Sigmoid colon (tissue), 7 donors: ENCODE results near the gene MRPL27. TPM values are rescaled to one million over a fixed set of nuclear protein-coding genes. Genes with fewer than 3 reads are reported as not detected.

Experiments used
- DNase-seq: peaks from one replicate; pipeline ENCODE4 v3.0.0-alpha.2; 2019
- H3K27ac ChIP-seq, 4 donors: fragments of 200-600 bp; sonication (generic); one replicate each; pipeline ENCODE4 v1.5.1; 2016 to 2019; ENCODE audit warnings: mild to moderate bottlenecking in 1 of 4
- H3K27me3 ChIP-seq, 3 donors: fragments of 200-600 bp; sonication (generic); one replicate each; pipeline ENCODE4 v1.5.1; 2019; ENCODE audit warnings: mild to moderate bottlenecking in 1 of 3
- H3K36me3 ChIP-seq, 4 donors: fragments of 200-600 bp; sonication (generic); one replicate each; pipeline ENCODE4 v1.5.1; 2016 to 2019
- H3K4me1 ChIP-seq, 4 donors: fragments of 200-600 bp; sonication (generic); one replicate each; pipeline ENCODE4 v1.5.1; 2017 to 2019
- H3K4me3 ChIP-seq, 4 donors: fragments of 200-600 bp; sonication (generic); one replicate each; pipeline ENCODE4 v1.5.1; 2017 to 2019; ENCODE audit warnings: mild to moderate bottlenecking in 2 of 4, moderate library complexity in 1 of 4
- H3K9me3 ChIP-seq, 4 donors: fragments of 200-600 bp in 3 of 4; sonication (generic) in 3 of 4; one replicate each; pipeline versions ENCODE4 v1.5.1 to v1.6.1; 2013 to 2019
- EP300 ChIP-seq, 4 donors: sonication (generic); formaldehyde crosslinking; IDR thresholded peaks; one replicate each; pipeline ENCODE4 v1.6.1; 2017; ENCODE audit warnings: antibody characterized with exemption in 4 of 4
- POLR2A ChIP-seq, 2 donors: fragments of 450-650 bp; IDR thresholded peaks; one replicate each; pipeline ENCODE4 v1.6.1; 2016; ENCODE audit warnings: antibody characterized with exemption in 2 of 2, mild to moderate bottlenecking in 2 of 2, moderate library complexity in 2 of 2
- POLR2AphosphoS5 ChIP-seq, 4 donors: sonication (generic); formaldehyde crosslinking; IDR thresholded peaks; one replicate each; pipeline ENCODE4 v1.6.1; 2017; ENCODE audit warnings: antibody characterized with exemption in 4 of 4
- WGBS, 2 donors: extraction: QIAGEN DNeasy Blood & Tissue Kit; methylation state at CpG; one replicate each; pipeline ENCODE4 v1.1.7; 2013; 5-methylcytosine and 5-hydroxymethylcytosine counted together
- intact Hi-C: fragments of 100-400 bp; cut with DNase I; formaldehyde crosslinking; loops from one replicate; pipeline ENCODE4 v1.15.1; 2023
- polyA plus RNA-seq, 3 donors: library from polyadenylated mRNA; stranded (reverse); fragments of 200-250 nt; gene quantifications; one replicate each; pipeline ENCODE4 v1.2.3, GENCODE V29; 2013
- total RNA-seq, 4 donors: library from RNA; depleted of rRNA; stranded (reverse); fragments of >200 nt; gene quantifications; one replicate each; pipeline ENCODE4 v1.1.0, GENCODE V29; 2016
- TF ChIP-seq, protein P1 (sequence below), 4 experiments: fragments of 450-650 bp in 3 of 4; fragments of 200-600 bp in 1 of 4; IDR thresholded peaks; one replicate each; pipeline ENCODE4 v1.5.1; 2016 to 2019; ENCODE audit warnings: antibody characterized with exemption in 4 of 4, mild to moderate bottlenecking in 3 of 4, moderate library complexity in 2 of 4
- donor health status: healthy with polysubstance abuse.
- donor health status: Bipolar disorder and iron deficiency.
- donor health status: healthy.

The MRPL27 gene
- total and polyA plus RNA-seq, 7 donors = 64.0 to 234 (median 94.6) TPM

DNA sequence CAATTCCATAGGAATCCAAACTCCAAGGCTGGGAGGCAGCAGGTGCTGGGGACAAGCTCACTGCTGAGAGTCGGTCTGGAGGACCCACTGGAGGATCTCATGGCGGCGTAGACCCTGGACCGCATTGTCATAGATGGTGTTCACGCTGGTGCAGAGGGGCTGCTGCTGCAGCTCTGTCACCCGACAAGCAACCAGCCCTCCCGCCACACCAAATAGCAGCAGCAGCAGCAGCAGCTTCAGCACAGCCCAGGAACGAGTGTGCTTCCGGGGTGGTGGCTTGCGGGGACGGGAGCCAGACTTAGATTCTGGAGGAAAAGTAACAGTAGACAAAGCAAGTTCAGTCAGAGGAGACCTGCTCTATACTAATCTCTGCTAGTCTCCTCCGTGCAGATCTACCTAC is 9.9 kb upstream of the MRPL27 start:
- DNase-seq = no peak
- WGBS, 2 donors = 94% methylated on average over 12 of the region's 12 CpGs
- H3K9me3 ChIP-seq = no peaks in the 10 kb centered on the region
- H3K4me3 ChIP-seq = no peak overlapping the region
- no peak for TF ChIP-seq POLR2A (IDR thresholded peaks at IDR 0.05)
- no peak for TF ChIP-seq POLR2AphosphoS5 (IDR thresholded peaks at IDR 0.05)
- TF ChIP-seq, protein P1, sequence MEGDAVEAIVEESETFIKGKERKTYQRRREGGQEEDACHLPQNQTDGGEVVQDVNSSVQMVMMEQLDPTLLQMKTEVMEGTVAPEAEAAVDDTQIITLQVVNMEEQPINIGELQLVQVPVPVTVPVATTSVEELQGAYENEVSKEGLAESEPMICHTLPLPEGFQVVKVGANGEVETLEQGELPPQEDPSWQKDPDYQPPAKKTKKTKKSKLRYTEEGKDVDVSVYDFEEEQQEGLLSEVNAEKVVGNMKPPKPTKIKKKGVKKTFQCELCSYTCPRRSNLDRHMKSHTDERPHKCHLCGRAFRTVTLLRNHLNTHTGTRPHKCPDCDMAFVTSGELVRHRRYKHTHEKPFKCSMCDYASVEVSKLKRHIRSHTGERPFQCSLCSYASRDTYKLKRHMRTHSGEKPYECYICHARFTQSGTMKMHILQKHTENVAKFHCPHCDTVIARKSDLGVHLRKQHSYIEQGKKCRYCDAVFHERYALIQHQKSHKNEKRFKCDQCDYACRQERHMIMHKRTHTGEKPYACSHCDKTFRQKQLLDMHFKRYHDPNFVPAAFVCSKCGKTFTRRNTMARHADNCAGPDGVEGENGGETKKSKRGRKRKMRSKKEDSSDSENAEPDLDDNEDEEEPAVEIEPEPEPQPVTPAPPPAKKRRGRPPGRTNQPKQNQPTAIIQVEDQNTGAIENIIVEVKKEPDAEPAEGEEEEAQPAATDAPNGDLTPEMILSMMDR (IDR thresholded peaks at IDR 0.05) = no peak
- TF ChIP-seq EP300 (IDR thresholded peaks at IDR 0.05) = no peak
- H3K27me3 ChIP-seq = no peaks in the 10 kb centered on the region
- intact Hi-C loops = no loop called here
- H3K36me3 ChIP-seq = peaks cover 17 to 75% (median 58%) of the 10 kb centered on the region in 4 donors
- no peaks in the 10 kb centered on the region for H3K4me1 ChIP-seq
- H3K27ac ChIP-seq = no peak overlapping the region

DNA sequence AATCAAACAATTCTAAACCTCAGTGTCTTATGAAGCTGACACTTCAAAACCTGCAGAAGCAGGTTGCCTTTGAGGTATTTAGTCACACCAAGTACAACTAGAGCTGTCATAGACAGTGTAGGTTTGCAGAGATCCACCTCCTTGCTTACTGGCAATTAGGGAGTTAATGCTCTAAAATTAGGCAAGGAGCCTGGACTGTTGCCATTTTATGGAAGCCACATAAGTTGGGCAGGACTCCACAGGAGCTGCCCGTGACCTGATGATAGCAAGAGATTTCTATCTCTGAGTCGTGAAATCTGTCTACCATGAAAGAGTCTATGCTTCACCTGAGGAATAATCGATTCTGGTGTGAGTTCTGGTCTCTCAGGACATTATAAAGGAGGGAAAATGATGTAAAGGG is 8.9 kb upstream of the MRPL27 start:
- intact Hi-C loops = no loop called here
- H3K9me3 ChIP-seq = no peaks in the 10 kb centered on the region
- DNase-seq = no peak
- no peaks in the 10 kb centered on the region for H3K27me3 ChIP-seq
- peaks cover 17 to 65% (median 48%) of the 10 kb centered on the region in 4 donors for H3K36me3 ChIP-seq
- H3K4me3 ChIP-seq = no peak overlapping the region
- H3K27ac ChIP-seq = no peak overlapping the region
- WGBS, 2 donors = 55 to 72% methylated on average over 3 of the region's 3 CpGs
- TF ChIP-seq POLR2A (IDR thresholded peaks at IDR 0.05) = no peak
- no peak for TF ChIP-seq POLR2AphosphoS5 (IDR thresholded peaks at IDR 0.05)
- no peaks in the 10 kb centered on the region for H3K4me1 ChIP-seq

DNA sequence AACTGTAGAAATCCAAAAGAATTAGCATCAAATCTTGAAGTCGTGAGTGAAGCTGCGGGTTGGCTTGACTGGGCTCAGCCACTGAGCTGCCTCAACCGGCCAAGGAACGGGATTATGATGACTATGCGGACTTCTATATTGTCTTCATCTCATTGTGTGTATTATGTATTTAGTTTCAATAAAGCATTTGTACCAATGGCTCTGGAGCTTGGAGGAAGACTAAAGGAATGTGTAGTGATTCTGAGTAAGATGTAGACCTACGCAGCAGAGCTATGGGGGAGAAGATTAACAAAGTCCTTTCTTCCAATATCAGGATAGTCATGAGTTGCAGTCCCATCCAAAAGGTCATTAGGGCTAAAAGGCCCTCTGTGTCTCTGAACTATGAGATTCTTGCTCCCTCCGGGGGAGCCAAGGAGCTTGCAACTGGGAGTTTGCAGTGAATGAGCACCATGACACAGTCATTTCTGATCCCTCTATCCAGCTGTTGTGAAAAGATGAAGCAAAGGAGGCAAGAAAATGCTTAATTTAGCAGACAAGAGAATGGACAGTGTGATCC is 8.4 kb upstream of the MRPL27 start:
- no peaks in the 10 kb centered on the region for H3K27me3 ChIP-seq
- no peak overlapping the region for H3K4me3 ChIP-seq
- WGBS, 2 donors = 91 to 94% methylated on average over 7 of the region's 7 CpGs
- no peak for DNase-seq
- H3K4me1 ChIP-seq = no peaks in the 10 kb centered on the region
- intact Hi-C loops = no loop called here
- no peak overlapping the region for H3K27ac ChIP-seq
- peaks cover 17 to 59% (median 42%) of the 10 kb centered on the region in 4 donors for H3K36me3 ChIP-seq
- no peak for TF ChIP-seq POLR2A (IDR thresholded peaks at IDR 0.05)
- TF ChIP-seq EP300 (IDR thresholded peaks at IDR 0.05) = no peak
- TF ChIP-seq, protein P1 (IDR thresholded peaks at IDR 0.05) = no peak
- no peak for TF ChIP-seq POLR2AphosphoS5 (IDR thresholded peaks at IDR 0.05)
- no peaks in the 10 kb centered on the region for H3K9me3 ChIP-seq

DNA sequence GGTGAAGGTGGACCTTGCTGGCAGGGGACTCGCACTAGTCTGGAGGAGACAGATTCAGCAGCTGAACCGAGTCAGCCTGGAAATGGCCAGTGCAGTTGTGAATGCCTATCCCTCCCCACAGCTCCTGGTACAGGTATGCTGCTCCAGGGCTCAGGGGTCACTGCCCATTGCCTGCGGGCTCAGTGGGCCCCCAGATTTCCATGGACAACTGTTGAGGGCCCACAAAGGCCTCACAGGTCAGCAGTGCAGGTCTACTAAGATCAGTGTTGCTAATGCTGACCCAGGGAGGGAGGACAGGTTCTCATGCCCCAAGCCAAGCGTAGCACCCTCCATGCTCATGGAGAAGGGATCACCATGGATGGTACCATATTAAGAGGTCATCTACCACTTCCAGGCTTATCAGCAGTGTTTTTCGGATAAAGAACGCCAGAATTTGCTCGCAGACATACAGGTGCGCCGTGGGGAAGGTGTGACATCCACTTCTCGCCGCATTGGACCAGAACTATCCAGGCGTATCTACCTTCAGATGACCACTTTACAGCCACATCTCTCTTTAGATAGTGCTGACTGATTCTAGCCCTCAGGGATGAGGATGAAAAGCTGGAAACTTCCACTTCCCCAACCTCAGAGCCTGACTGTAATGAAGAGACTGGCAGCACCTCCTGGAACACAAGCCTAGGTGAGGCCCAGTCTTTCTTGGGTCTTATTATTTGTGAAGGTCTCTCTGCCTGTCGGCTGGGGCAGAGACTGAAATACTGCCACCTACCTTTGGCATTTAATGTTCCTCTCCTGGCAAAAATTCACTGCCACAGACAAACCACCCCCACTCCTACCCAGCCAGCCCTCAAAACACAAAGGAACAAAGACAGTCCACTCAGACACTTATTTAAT is 7.6 kb upstream of the MRPL27 start:
- no peaks in the 10 kb centered on the region for H3K9me3 ChIP-seq
- H3K27ac ChIP-seq = no peak overlapping the region
- DNase-seq = no peak
- no peaks in the 10 kb centered on the region for H3K27me3 ChIP-seq
- peaks cover 17 to 52% (median 36%) of the 10 kb centered on the region in 4 donors for H3K36me3 ChIP-seq
- no peaks in the 10 kb centered on the region for H3K4me1 ChIP-seq
- intact Hi-C loops = no loop called here
- WGBS, 2 donors = 91 to 93% methylated on average over 13 of the region's 13 CpGs
- no peak overlapping the region for H3K4me3 ChIP-seq
- no peak for TF ChIP-seq EP300 (IDR thresholded peaks at IDR 0.05)
- TF ChIP-seq POLR2A (IDR thresholded peaks at IDR 0.05) = no peak
- TF ChIP-seq, protein P1 (IDR thresholded peaks at IDR 0.05) = no peak
- TF ChIP-seq POLR2AphosphoS5 (IDR thresholded peaks at IDR 0.05) = no peak

DNA sequence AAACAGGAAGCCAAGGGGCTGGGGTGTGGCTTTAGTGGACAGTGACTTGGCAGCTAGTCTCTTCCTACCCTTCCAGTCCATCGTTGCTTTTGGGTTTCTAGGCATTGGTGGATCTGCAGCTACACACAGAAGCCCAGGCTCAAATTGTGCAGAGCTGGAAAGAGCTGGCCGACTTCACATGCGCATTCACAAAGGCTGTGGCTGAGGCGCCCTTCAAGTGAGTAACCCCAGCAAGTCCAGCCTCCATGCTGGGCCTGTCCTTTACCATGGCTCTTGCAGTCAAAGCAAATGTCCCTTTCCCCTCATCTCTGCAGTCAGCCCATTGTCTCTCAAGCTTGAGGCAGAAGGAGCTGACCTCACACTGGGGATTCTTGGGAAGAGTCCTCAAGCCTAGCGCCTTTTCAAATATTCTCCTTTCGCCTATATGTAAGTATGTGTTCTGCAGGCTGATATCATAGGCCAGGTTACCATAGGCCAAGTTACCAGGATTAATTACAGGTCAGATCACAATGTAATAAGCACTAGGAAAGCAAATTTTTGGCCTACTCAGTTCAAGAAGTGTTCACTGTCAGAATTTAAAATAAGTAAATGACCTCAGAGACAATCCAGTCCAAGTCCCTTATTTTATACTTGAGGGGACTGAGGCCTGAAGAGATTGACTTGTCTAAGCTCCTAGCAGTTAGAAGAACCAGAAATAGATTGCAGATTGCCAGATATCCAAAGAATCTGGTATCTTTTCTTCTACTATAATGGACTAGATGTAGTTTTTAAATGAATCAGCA is 6.6 kb upstream of the MRPL27 start:
- Histone ChIP-seq H3K27ac (no peak overlapping the region), H3K9me3 (no peaks in the 10 kb centered on the region), H3K27me3 (no peaks in the 10 kb centered on the region), H3K36me3 (peaks cover 17 to 41% (median 26%) of the 10 kb centered on the region in 4 donors), H3K4me3 (no peak overlapping the region), H3K4me1 (no peaks in the 10 kb centered on the region)
- WGBS, 2 donors = 92 to 94% methylated on average over 6 of the region's 6 CpGs
- no peak for DNase-seq
- TF ChIP-seq EP300 (IDR thresholded peaks at IDR 0.05) (no peak), POLR2AphosphoS5 (IDR thresholded peaks at IDR 0.05) (no peak), POLR2A (IDR thresholded peaks at IDR 0.05) (no peak)
- TF ChIP-seq, protein P1 (IDR thresholded peaks at IDR 0.05) = no peak
- intact Hi-C loops = no loop called here
